Adipocyte (in vitro differentiated cells): Measurements from ENCODE around the gene SNX27.

ENCODE experiments used
- DNase-seq: peaks from one replicate; pipeline ENCODE4 v3.0.0-alpha.2; 2015; ENCODE audit warnings: low read depth
- H3K27me3 ChIP-seq: replicated peaks from 2 replicates; pipeline ENCODE4 v1.7.0; 2013; ENCODE audit warnings: mild to moderate bottlenecking, low read length, moderate library complexity; ENCODE audit not compliant: control insufficient read depth, insufficient read depth
- H3K36me3 ChIP-seq: 2 replicates; pipeline ENCODE4 v1.7.0; 2013; ENCODE audit warnings: low read length, mild to moderate bottlenecking, moderate library complexity; ENCODE audit not compliant: control insufficient read depth, insufficient read depth, severe bottlenecking
- H3K4me1 ChIP-seq: 2 replicates; pipeline ENCODE4 v1.7.0; 2013; ENCODE audit warnings: mild to moderate bottlenecking, low read length, moderate library complexity; ENCODE audit not compliant: control insufficient read depth, insufficient read depth
- H3K4me3 ChIP-seq: 2 replicates; pipeline ENCODE4 v1.7.0; 2013; ENCODE audit warnings: mild to moderate bottlenecking, low read length, moderate library complexity
- H3K9ac ChIP-seq: 2 replicates; pipeline ENCODE4 v1.7.0; 2013; ENCODE audit warnings: mild to moderate bottlenecking, low read length, moderate library complexity
- H3K9me3 ChIP-seq: 2 replicates; pipeline ENCODE4 v1.7.0; 2013; ENCODE audit warnings: mild to moderate bottlenecking, low read length, moderate library complexity; ENCODE audit not compliant: control insufficient read depth

The SNX27 gene

GRCh38 chr1:151716405-151716762, 104.5 kb downstream of the SNX27 start:
- no peak for DNase-seq
- H3K4me1 ChIP-seq = peaks cover 16% of the 10 kb centered on the region
- H3K4me3 ChIP-seq = no peak overlapping the region
- H3K9ac ChIP-seq = no peak overlapping the region
- H3K9me3 ChIP-seq = no peaks in the 10 kb centered on the region
- H3K36me3 ChIP-seq = no peaks in the 10 kb centered on the region
- H3K27me3 ChIP-seq = peaks cover 71% of the 10 kb centered on the region

DNA sequence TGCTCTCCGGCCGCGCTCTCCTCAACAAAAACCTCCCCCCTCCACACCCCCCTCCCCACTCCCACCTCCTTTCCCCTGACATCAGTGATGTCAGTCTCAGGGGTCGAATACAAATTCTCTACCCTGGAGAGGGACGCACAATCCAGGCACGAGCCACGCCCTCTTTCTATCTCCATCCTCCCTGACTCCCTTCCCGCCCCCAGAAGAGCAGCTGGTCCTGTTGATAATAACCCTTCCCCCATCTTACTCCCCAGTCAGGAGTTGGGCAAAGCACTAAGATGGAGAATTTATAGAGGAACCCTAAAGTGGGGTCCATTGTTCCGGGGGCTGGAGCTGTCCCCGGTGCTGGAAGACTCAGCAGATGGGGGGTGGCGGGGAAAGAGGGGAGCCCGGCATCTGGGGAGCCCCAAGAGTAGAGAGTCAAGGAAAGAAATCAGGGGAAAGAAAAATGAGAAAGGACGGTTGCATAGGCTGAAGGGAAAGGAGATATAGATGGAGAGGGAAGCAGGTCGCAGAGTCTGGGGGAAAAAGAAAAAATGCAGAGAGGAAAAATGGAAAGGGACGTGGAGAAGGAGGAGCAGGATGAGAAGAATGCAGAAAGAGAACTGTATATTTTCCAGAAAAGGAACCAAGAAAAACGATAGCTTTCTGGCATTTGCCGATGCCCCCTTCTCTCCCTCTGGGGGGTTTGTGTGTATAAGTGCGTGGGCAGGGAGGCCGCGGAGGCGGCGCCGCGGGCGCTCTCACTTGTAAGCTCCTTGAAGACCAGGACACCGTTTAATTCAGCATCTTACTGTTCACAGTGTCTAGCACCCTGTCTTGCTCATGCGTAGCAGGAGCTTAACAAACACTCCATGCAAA, 105.2 kb downstream of the SNX27 start, which contains the start of gene CELF3:
CELF3 (minus strand) TSS at position 33 of the 861 bp plus-strand sequence. CDS start 783 bp downstream, outside the sequence.
- H3K9me3 ChIP-seq = no peaks in the 10 kb centered on the region
- peaks cover 67% of the 10 kb centered on the region for H3K27me3 ChIP-seq
- H3K9ac ChIP-seq = no peak within 1 kb of the TSS
- H3K4me1 ChIP-seq = peaks cover 19% of the 10 kb centered on the region
- H3K4me3 ChIP-seq = no peak within 1 kb of the TSS
- peak; percentile 31 for DNase-seq
- no peaks in the 10 kb centered on the region for H3K36me3 ChIP-seq

DNA sequence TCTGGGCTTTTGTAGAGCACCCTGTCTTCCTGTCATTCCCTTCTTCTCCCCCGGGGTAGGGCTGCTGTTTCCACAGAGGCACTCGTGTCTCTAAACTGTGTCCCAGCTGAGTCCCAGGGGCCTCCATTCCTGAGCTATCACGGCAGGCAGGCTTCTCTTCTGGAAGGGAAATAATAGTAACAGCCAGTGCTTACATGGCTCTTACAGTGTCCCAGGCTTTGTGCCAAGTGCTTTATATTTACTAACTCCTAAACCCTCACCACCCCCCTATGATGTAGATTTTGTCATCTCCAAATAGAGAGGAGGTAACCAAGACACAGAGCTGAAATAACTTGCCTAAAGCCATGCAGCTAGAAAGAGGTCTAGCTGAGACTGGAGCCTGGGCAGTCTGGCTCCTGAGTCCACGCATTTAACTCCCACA, 106.2 kb downstream of the SNX27 start:
- Histone ChIP-seq H3K4me3 (no peak overlapping the region), H3K27me3 (peaks cover 67% of the 10 kb centered on the region), H3K9me3 (no peaks in the 10 kb centered on the region), H3K4me1 (peaks cover 19% of the 10 kb centered on the region), H3K9ac (no peak overlapping the region), H3K36me3 (no peaks in the 10 kb centered on the region)
- peak; percentile 11 for DNase-seq

DNA sequence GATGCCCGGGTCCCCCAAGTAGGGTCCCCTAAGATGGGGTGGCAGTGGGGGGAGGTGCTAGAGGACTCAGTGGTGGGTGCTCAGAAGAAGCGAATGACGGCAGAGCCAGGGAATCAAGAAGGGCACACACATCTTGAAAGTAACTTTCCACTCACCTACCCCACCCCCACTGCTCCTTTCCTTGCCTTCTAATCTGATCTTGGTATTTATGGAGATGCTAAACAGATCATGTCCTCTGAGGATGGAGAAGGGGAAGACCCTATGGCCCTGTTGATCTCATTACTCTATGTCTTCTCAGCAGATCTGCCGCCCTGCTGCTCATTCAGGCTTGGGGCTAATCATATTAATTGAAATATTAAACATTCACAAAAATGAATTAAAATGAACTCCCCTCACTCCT, 106.8 kb downstream of the SNX27 start:
- H3K9ac ChIP-seq = no peak overlapping the region
- peaks cover 61% of the 10 kb centered on the region for H3K27me3 ChIP-seq
- peaks cover 19% of the 10 kb centered on the region for H3K4me1 ChIP-seq
- no peaks in the 10 kb centered on the region for H3K9me3 ChIP-seq
- no peak for DNase-seq
- H3K4me3 ChIP-seq = no peak overlapping the region
- no peaks in the 10 kb centered on the region for H3K36me3 ChIP-seq

GRCh38 chr1:151720125-151720524, 108.3 kb downstream of the SNX27 start:
- no peaks in the 10 kb centered on the region for H3K36me3 ChIP-seq
- no peak for DNase-seq
- peaks cover 19% of the 10 kb centered on the region for H3K4me1 ChIP-seq
- peak overlapping the region; percentile 75 for H3K4me3 ChIP-seq
- peaks cover 56% of the 10 kb centered on the region for H3K27me3 ChIP-seq
- H3K9ac ChIP-seq = peak overlapping the region; percentile 30
- H3K9me3 ChIP-seq = no peaks in the 10 kb centered on the region

GRCh38 chr1:151720554-151720953, 108.7 kb downstream of the SNX27 start:
- Histone ChIP-seq H3K9me3 (no peaks in the 10 kb centered on the region), H3K4me3 (peak overlapping the region; percentile 75), H3K36me3 (no peaks in the 10 kb centered on the region), H3K27me3 (peaks cover 55% of the 10 kb centered on the region), H3K9ac (peak overlapping the region; percentile 30), H3K4me1 (peaks cover 19% of the 10 kb centered on the region)
- no peak for DNase-seq

- Histone ChIP-seq H3K27me3 (peaks cover 51% of the 10 kb centered on the region), H3K9me3 (no peaks in the 10 kb centered on the region), H3K9ac (peak within 1 kb of the TSS; percentile 30), H3K4me3 (peak within 1 kb of the TSS; percentile 75), H3K4me1 (peaks cover 19% of the 10 kb centered on the region), H3K36me3 (no peaks in the 10 kb centered on the region)
- DNase-seq = peak; percentile 45
Measured at GRCh38 chr1:151720974-151721787, 109.3 kb downstream of the SNX27 start, which contains the start of gene RIIAD1. Gene RIIAD1 (plus strand): TSS chr1:151721522. CDS start chr1:151721537, 15 bp downstream.

DNA sequence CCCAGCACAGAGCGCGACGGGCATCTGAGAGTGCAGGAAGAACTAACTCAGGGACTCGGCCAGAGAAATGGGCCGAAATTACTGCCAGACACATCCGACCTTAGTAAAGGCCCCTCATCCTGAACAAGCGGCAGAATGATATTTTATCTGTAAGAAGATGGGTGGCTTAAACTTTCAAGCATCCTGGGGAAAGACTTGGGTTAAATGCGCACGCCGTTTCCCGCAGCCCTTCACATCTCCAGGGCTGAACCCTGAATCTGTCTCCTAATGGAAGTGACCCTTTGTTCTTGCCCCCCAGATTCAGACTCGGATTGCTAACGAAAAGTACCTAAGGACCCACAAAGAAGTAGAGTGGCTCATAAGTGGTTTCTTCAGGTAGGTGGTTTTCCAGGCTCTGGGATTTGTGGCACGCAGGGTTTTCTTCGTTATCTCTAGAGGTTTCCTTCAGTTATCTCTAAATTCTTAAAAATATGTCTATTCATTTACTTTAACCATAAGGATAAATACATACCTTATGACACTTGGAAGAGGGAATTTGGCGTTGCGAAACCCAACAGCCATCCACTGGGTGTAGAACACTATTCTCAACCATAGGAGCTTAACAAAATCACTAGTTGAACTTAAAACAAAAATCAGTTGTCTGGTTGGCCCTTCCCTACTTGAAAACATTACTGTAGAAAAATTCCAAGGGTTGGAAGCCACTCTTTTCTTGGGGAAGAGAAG, 110.1 kb downstream of the SNX27 start:
- Histone ChIP-seq H3K9me3 (no peaks in the 10 kb centered on the region), H3K9ac (no peak overlapping the region), H3K4me1 (peaks cover 19% of the 10 kb centered on the region), H3K27me3 (peaks cover 46% of the 10 kb centered on the region), H3K36me3 (no peaks in the 10 kb centered on the region), H3K4me3 (peak overlapping the region; percentile 74)
- no peak for DNase-seq

DNA sequence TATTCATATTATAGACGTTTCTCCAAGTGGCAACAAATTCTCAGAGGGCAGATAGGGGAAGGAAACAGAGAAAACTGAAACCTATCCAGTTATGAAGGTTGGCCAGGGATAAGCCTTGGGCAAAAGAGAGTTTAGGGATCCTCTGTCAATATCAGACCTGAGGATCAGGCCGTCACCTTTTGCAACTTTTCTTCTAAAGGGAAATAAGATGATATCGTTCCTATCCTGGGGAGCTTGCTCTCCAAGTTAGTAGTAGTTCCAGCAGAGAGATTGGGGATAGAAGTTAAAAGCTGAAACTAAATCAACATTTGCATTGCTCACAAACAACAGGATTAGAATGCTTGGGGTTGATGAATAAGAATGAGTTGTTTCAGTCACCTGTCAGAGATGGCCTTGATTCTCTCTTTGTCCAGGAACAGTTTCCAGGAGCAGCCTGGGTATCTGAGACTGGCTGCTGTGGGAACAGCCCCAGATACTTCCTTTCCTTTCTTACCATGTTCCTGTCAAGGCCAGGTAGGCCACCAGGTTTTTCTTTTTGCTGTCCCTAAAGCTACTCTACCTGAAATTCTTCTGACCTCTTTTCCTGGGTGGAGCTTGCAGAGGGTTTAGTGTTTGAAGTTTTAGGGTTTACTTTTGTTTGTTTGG, 112.0 kb downstream of the SNX27 start:
- peaks cover 34% of the 10 kb centered on the region for H3K27me3 ChIP-seq
- no peaks in the 10 kb centered on the region for H3K9me3 ChIP-seq
- peaks cover 12% of the 10 kb centered on the region for H3K4me1 ChIP-seq
- no peaks in the 10 kb centered on the region for H3K36me3 ChIP-seq
- H3K9ac ChIP-seq = no peak overlapping the region
- no peak for DNase-seq
- no peak overlapping the region for H3K4me3 ChIP-seq

DNA sequence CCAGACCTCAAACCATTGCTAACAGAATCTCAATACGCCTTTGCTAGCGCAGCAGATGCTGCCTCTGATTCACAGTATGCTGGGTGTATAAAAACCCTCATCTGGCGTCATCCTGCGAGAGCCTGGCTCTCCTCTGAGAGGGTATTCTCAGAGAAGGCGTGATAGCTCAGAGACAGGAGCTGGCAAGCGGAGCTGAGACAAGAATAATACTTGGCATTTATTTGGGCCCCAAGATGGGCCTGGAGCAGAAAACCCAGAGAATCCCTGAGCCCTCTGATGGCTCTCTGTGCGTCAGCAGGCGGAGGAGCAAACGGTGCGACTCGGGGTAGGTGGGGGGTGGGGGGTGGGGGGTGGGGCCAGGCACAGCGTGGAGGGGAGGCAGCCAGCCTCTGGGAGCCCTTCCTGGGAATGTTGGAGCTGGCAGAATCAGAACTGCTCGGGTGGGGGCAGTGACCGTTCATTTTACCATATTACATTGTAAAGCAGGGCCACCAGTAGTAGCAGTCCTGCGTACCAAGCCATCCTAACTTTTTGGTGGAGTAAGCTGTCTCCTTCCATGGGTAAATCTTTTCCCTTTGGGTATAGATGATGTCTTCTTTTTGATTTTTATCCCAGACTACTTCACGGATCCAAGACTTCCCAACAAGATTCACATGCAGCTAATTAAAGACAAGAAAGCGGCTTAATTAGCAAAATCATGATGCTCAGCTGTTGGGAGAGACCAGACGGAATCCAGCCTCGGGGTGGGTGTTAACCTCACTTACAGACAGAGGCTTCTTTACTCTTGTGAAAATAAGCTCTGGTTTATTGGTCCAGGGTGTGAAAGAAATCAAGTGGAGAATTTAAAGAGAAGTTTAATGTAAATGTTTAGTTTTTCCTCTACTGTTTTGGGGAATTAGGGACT, 116.6 kb downstream of the SNX27 start:
- peak overlapping the region; percentile 5 for H3K9ac ChIP-seq
- no peaks in the 10 kb centered on the region for H3K9me3 ChIP-seq
- peaks cover 34% of the 10 kb centered on the region for H3K27me3 ChIP-seq
- H3K36me3 ChIP-seq = no peaks in the 10 kb centered on the region
- DNase-seq = peak; percentile 20
- no peaks in the 10 kb centered on the region for H3K4me1 ChIP-seq
- H3K4me3 ChIP-seq = peak overlapping the region; percentile 49
